Caco-2 (cell line): Measurements from ENCODE around the gene STOX1. TPM values are rescaled to one million over a fixed set of nuclear protein-coding genes. Genes with fewer than 3 reads are reported as not detected.

Source experiments
- BruUV-seq: library from RNA; stranded (reverse); fragments of 400-500 nt; replicated peaks from 2 replicates; lab custom pipeline; 2021; lab: Mats Ljungman, UMichigan
- CTCF ChIA-PET: fragments of 300-600 bp; sonication (Branson Sonifier 250); formaldehyde crosslinking; loops from one replicate; lab custom pipeline; 2022; ENCODE audit warnings: antibody characterized with exemption; lab: Charles Lee
- POLR2A ChIA-PET: fragments of 300-600 bp; sonication (Branson Sonifier 250); formaldehyde crosslinking; loops from one replicate; lab custom pipeline; 2022; ENCODE audit warnings: antibody characterized with exemption; lab: Charles Lee
- DNase-seq, 2 experiments: peaks; one replicate each; pipeline versions ENCODE4 v3.0.0 to v3.0.0-alpha.2; 2020 to 2022
- H3K27me3 ChIP-seq: replicated peaks from 2 replicates; pipeline ENCODE4 v1.6.0; 2011; ENCODE audit warnings: low read length; ENCODE audit not compliant: control insufficient read depth, insufficient read depth
- H3K36me3 ChIP-seq: 2 replicates; pipeline ENCODE4 v1.5.1; 2011; ENCODE audit warnings: low read length; ENCODE audit not compliant: control insufficient read depth, insufficient read depth
- H3K4me1 ChIP-seq: fragments of 250-450 bp; sonication (Bioruptor Pico); 2 replicates; pipeline ENCODE4 v1.5.1; 2020; ENCODE audit warnings: mild to moderate bottlenecking
- H3K4me3 ChIP-seq: 2 replicates; pipeline ENCODE4 v1.5.1; 2011; ENCODE audit warnings: low read depth, mild to moderate bottlenecking, control low read depth, low read length
- H3K9me3 ChIP-seq: fragments of 250-450 bp; sonication (Bioruptor Pico); 2 replicates; pipeline ENCODE4 v1.5.1; 2020; ENCODE audit warnings: mild to moderate bottlenecking, moderate library complexity
- H3K27ac Mint-ChIP-seq: one replicate; pipeline ENCODE4 v1.8.0; 2022; ENCODE audit warnings: mixed read lengths; ENCODE audit not compliant: unreplicated experiment
- H3K27me3 Mint-ChIP-seq: one replicate; pipeline ENCODE4 v1.8.0; 2022; ENCODE audit warnings: mixed read lengths; ENCODE audit not compliant: insufficient read depth, unreplicated experiment
- H3K36me3 Mint-ChIP-seq: one replicate; pipeline ENCODE4 v1.8.0; 2022; ENCODE audit warnings: mild to moderate bottlenecking, mixed read lengths; ENCODE audit not compliant: insufficient read depth, unreplicated experiment
- H3K4me1 Mint-ChIP-seq: one replicate; pipeline ENCODE4 v1.8.0; 2022; ENCODE audit warnings: low read depth, mixed read lengths; ENCODE audit not compliant: unreplicated experiment
- H3K4me3 Mint-ChIP-seq: one replicate; pipeline ENCODE4 v1.8.0; 2022; ENCODE audit warnings: mild to moderate bottlenecking, moderate library complexity, mixed read lengths; ENCODE audit not compliant: unreplicated experiment
- H3K9me3 Mint-ChIP-seq: one replicate; pipeline ENCODE4 v1.8.0; 2022; ENCODE audit warnings: mixed read lengths; ENCODE audit not compliant: unreplicated experiment
- CTCF ChIP-seq, 2 experiments: fragments of 200-600 bp in 1 of 2; IDR thresholded peaks; 1 replicate in 1 of 2; 2 replicates in 1 of 2; pipeline versions ENCODE4 v1.5.1 to v1.8.0; 2011 to 2022; ENCODE audit warnings: antibody characterized with exemption in 1 of 2, control low read depth in 1 of 2, inconsistent platforms in 1 of 2, low read depth in 1 of 2, low read length in 1 of 2, mild to moderate bottlenecking in 1 of 2, moderate library complexity in 1 of 2; ENCODE audit not compliant: insufficient read depth in 1 of 2, severe bottlenecking in 1 of 2, unreplicated experiment in 1 of 2
- intact Hi-C: fragments of 100-400 bp; cut with micrococcal nuclease; formaldehyde crosslinking; loops from one replicate; pipeline ENCODE4 v1.10.0; 2022; ENCODE audit not compliant: unreplicated experiment
- total RNA-seq: library from RNA; stranded (reverse); gene quantifications from 2 replicates; pipeline ENCODE4 v1.2.3, GENCODE V29; 2022

STOX1 gene
- total RNA-seq, 1 experiment from 2014 or later: 8.5 TPM

DNA sequence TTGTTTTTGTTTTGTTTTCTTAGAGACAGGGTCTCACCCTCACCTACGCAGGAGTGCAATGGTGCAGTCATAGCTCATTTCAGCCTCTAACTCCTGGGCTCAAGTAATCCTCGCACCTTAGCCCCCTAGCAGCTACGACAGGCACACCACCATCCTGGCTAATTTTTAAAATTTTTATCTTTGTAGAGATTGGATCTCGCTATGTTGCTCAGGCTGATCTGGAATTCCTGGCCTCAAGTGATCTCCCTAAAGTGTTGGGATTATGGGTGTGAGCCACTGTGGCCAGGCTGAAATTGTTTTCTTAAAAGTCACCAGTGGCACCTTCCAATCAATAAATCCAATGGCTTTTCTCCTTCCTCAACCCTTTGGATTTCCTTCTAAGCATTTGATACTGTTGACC is 52.9 kb downstream of the STOX1 start:
- CTCF ChIA-PET: interaction anchor here (0.5 kb wide), 1 partner anchor 28 kb away, joined by 6 read pairs; no protein-coding TSS in a partner anchor
- H3K4me1 ChIP-seq: peaks cover 34% of the 10 kb centered on the region
- Mint-ChIP-seq H3K27ac (no peak overlapping the region), H3K27me3 (no peaks in the 10 kb centered on the region), H3K9me3 (no peaks in the 10 kb centered on the region), H3K4me1 (peaks cover 30% of the 10 kb centered on the region), H3K36me3 (no peaks in the 10 kb centered on the region), H3K4me3 (no peak overlapping the region)
- POLR2A ChIA-PET: interaction anchor here (0.5 to 0.6 kb wide), 2 partner anchors 48 to 482 kb away, joined by 3 read pairs; no protein-coding TSS in a partner anchor
- H3K27me3 ChIP-seq: no peaks in the 10 kb centered on the region
- H3K4me3 ChIP-seq: no peak overlapping the region
- no peak for TF ChIP-seq CTCF (IDR thresholded peaks at IDR 0.05; ENCODE audit: insufficient read depth in 1 of 2, low read depth in 1 of 2, low read length in 1 of 2, severe bottlenecking in 1 of 2, unreplicated experiment in 1 of 2)
- intact Hi-C loops: no loop called here
- no peaks in the 10 kb centered on the region for H3K9me3 ChIP-seq
- no peaks in the 10 kb centered on the region for H3K36me3 ChIP-seq
- DNase-seq: no peak
- no TSS peak for BruUV-seq

DNA sequence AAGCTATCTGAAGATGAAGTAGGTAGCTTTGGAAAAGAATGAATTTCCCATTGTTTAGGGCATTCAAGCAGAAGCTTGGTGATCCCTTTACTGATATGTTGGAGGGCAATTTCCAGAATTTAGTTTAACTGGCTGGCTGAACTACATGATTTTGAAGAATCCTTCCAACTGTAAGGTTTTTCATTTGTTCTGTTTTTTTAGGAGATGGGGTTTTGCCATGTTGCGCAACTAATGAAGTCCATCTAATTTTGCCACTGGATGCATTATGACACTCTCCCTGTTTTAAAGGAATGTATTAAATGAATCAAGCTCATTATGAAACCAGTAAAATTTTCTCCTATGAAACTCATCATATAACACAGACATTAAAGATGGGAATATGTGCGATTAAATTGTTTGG is 67.7 kb downstream of the STOX1 start:
- intact Hi-C loops: loop anchor here (5.0 kb wide), 1 partner anchor 423 kb away; the partner anchor contains the start of gene DNA2
- no peaks in the 10 kb centered on the region for H3K9me3 Mint-ChIP-seq
- no peak for TF ChIP-seq CTCF (IDR thresholded peaks at IDR 0.05; ENCODE audit: insufficient read depth in 1 of 2, low read depth in 1 of 2, low read length in 1 of 2, severe bottlenecking in 1 of 2, unreplicated experiment in 1 of 2)
- H3K27me3 Mint-ChIP-seq: no peaks in the 10 kb centered on the region
- Histone ChIP-seq H3K4me1 (peaks cover 3% of the 10 kb centered on the region), H3K9me3 (no peaks in the 10 kb centered on the region), H3K36me3 (no peaks in the 10 kb centered on the region), H3K27me3 (no peaks in the 10 kb centered on the region), H3K4me3 (no peak overlapping the region)
- no peaks in the 10 kb centered on the region for H3K36me3 Mint-ChIP-seq
- DNase-seq: no peak
- H3K27ac Mint-ChIP-seq: no peak overlapping the region
- H3K4me1 Mint-ChIP-seq: peaks cover 18% of the 10 kb centered on the region
- CTCF ChIA-PET: interaction anchor here (1.2 kb wide), 1 partner anchor 344 kb away, joined by 3 read pairs; no protein-coding TSS in a partner anchor
- no peak overlapping the region for H3K4me3 Mint-ChIP-seq
- no TSS peak for BruUV-seq
- POLR2A ChIA-PET: interaction anchor here (0.6 to 0.7 kb wide), 2 partner anchors 19 to 345 kb away, joined by 3 to 8 read pairs; no protein-coding TSS in a partner anchor

GRCh38 chr10:68897336-68897741 is 70.0 kb downstream of the STOX1 start:
- no peak overlapping the region for H3K4me3 Mint-ChIP-seq
- intact Hi-C loops: loop anchor here (1.0 to 5.0 kb wide), 5 partner anchors 70 to 425 kb away; partner anchors contain the start of genes DNA2 and STOX1
- TF ChIP-seq CTCF (IDR thresholded peaks at IDR 0.05; ENCODE audit: insufficient read depth in 1 of 2, low read depth in 1 of 2, low read length in 1 of 2, severe bottlenecking in 1 of 2, unreplicated experiment in 1 of 2): peak; percentile 84 to 87
- no peaks in the 10 kb centered on the region for H3K27me3 ChIP-seq
- H3K4me3 ChIP-seq: no peak overlapping the region
- no TSS peak for BruUV-seq
- H3K36me3 Mint-ChIP-seq: peaks cover 14% of the 10 kb centered on the region
- CTCF ChIA-PET: interaction anchor here (0.5 to 1.4 kb wide), 5 partner anchors 19 to 136 kb away, joined by 3 to 5 read pairs (median 3); no protein-coding TSS in a partner anchor
- DNase-seq: peak; percentile 83 to 90
- POLR2A ChIA-PET: no interaction called here
- no peaks in the 10 kb centered on the region for H3K9me3 ChIP-seq
- H3K4me1 Mint-ChIP-seq: peaks cover 27% of the 10 kb centered on the region
- no peaks in the 10 kb centered on the region for H3K27me3 Mint-ChIP-seq
- H3K9me3 Mint-ChIP-seq: no peaks in the 10 kb centered on the region
- H3K36me3 ChIP-seq: no peaks in the 10 kb centered on the region
- H3K27ac Mint-ChIP-seq: peak overlapping the region; percentile 26
- peaks cover 7% of the 10 kb centered on the region for H3K4me1 ChIP-seq
